ENCODE data around the gene UBIAD1.

UBIAD1 gene

GRCh38 chr1:11238311-11238710 is 34.7 kb upstream of the UBIAD1 start:
- ChIA-PET CTCF (interaction anchor here (1.0 to 16.2 kb wide), 4 partner anchors 11 to 405 kb away, joined by 3 to 456 read pairs (median 6); no protein-coding TSS in a partner anchor), POLR2A (interaction anchor here (0.6 kb wide), 2 partner anchors 63 to 635 kb away, joined by 3 read pairs; no protein-coding TSS in a partner anchor)
- H3K4me3 ChIP-seq (ENCODE audit: low read depth, low read length) = no peak overlapping the region
- no peak for DNase-seq (ENCODE audit: low read depth, low spot score)
- TF ChIP-seq, protein P1, sequence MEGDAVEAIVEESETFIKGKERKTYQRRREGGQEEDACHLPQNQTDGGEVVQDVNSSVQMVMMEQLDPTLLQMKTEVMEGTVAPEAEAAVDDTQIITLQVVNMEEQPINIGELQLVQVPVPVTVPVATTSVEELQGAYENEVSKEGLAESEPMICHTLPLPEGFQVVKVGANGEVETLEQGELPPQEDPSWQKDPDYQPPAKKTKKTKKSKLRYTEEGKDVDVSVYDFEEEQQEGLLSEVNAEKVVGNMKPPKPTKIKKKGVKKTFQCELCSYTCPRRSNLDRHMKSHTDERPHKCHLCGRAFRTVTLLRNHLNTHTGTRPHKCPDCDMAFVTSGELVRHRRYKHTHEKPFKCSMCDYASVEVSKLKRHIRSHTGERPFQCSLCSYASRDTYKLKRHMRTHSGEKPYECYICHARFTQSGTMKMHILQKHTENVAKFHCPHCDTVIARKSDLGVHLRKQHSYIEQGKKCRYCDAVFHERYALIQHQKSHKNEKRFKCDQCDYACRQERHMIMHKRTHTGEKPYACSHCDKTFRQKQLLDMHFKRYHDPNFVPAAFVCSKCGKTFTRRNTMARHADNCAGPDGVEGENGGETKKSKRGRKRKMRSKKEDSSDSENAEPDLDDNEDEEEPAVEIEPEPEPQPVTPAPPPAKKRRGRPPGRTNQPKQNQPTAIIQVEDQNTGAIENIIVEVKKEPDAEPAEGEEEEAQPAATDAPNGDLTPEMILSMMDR (IDR thresholded peaks at IDR 0.05; ENCODE audit: insufficient read depth, low read length, missing control alignments) = no peak

- no peak overlapping the region for H3K4me3 ChIP-seq (ENCODE audit: low read depth, low read length)
- TF ChIP-seq, protein P1 (IDR thresholded peaks at IDR 0.05; ENCODE audit: insufficient read depth, low read length, missing control alignments) = no peak
- POLR2A ChIA-PET = no interaction called here
- CTCF ChIA-PET = interaction anchor here (1.5 to 16.2 kb wide), 3 partner anchors 8 to 398 kb away, joined by 7 to 456 read pairs (median 88); no protein-coding TSS in a partner anchor
- no peak for DNase-seq (ENCODE audit: low read depth, low spot score)
These were observed 27.8 kb upstream of the UBIAD1 start for GRCh38 chr1:11245248-11245647.

GRCh38 chr1:11245904-11246719 is 26.9 kb upstream of the UBIAD1 start:
- DNase-seq (ENCODE audit: low read depth, low spot score) = no peak
- ChIA-PET CTCF (interaction anchor here (1.5 to 16.2 kb wide), 3 partner anchors 7 to 397 kb away, joined by 7 to 456 read pairs (median 88); no protein-coding TSS in a partner anchor), POLR2A (no interaction called here)
- no peak overlapping the region for H3K4me3 ChIP-seq (ENCODE audit: low read depth, low read length)
- TF ChIP-seq, protein P1 (IDR thresholded peaks at IDR 0.05; ENCODE audit: insufficient read depth, low read length, missing control alignments) = no peak

- CTCF ChIA-PET = interaction anchor here (16.2 kb wide), 1 partner anchor 395 kb away, joined by 456 read pairs; no protein-coding TSS in a partner anchor
- DNase-seq (ENCODE audit: low read depth, low spot score) = no peak
- H3K4me3 ChIP-seq (ENCODE audit: low read depth, low read length) = no peak overlapping the region
- POLR2A ChIA-PET = no interaction called here
- TF ChIP-seq, protein P1 (IDR thresholded peaks at IDR 0.05; ENCODE audit: insufficient read depth, low read length, missing control alignments) = no peak
These were observed 24.8 kb upstream of the UBIAD1 start for GRCh38 chr1:11248169-11248568.

DNA sequence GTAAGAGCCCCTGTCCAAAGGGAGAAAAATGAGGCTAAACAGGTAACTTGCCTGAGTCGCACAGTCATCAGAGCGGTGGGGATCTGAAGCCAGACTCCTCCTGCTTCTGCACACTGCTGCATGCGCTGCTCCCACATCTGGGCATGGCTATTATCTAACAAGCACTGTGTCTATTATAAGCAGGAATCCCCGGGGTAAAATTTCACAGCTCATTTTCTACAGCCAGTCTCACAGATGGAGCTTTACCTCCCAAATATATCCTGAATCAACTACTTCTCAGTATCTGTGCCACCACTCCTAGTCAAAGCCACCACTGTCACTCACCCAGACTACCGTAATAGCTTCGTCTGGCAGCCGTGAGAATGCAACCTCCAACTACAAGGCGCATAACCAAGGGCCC is 20.5 kb upstream of the UBIAD1 start:
- CTCF ChIA-PET = interaction anchor here (1.0 to 6.4 kb wide), 4 partner anchors 9 to 390 kb away, joined by 4 to 88 read pairs (median 12); no protein-coding TSS in a partner anchor
- TF ChIP-seq, protein P1 (IDR thresholded peaks at IDR 0.05; ENCODE audit: insufficient read depth, low read length, missing control alignments) = no peak

GRCh38 chr1:11253226-11253625 is 19.8 kb upstream of the UBIAD1 start:
- CTCF ChIA-PET = interaction anchor here (0.6 to 6.4 kb wide), 5 partner anchors 8 to 389 kb away, joined by 3 to 88 read pairs (median 6); no protein-coding TSS in a partner anchor
- H3K4me3 ChIP-seq (ENCODE audit: low read depth, low read length) = no peak overlapping the region
- TF ChIP-seq, protein P1 (IDR thresholded peaks at IDR 0.05; ENCODE audit: insufficient read depth, low read length, missing control alignments) = no peak
- POLR2A ChIA-PET = no interaction called here
- DNase-seq (ENCODE audit: low read depth, low spot score) = no peak

More for the DNA sequence above, 20.5 kb upstream of the UBIAD1 start:
- POLR2A ChIA-PET = interaction anchor here (0.7 kb wide), 1 partner anchor 9 kb away, joined by 3 read pairs; no protein-coding TSS in a partner anchor
- H3K4me3 ChIP-seq (ENCODE audit: low read depth, low read length) = no peak overlapping the region
- no peak for DNase-seq (ENCODE audit: low read depth, low spot score)

Measured in AG04449 (cell line).